ENCODE results near the gene PTCHD1. TPM values are rescaled to one million over a fixed set of nuclear protein-coding genes. Genes with fewer than 3 reads are reported as not detected.

PTCHD1 gene
- total RNA-seq, 1 donor from 2014 or later = 7.0 TPM

GRCh38 chrX:23387550-23388184 is 53.0 kb downstream of the PTCHD1 start:
- no peak overlapping the region for H3K27ac Mint-ChIP-seq

GRCh38 chrX:23389196-23389792 is 54.6 kb downstream of the PTCHD1 start:
- no peak overlapping the region for H3K4me3 Mint-ChIP-seq
- no peak for DNase-seq (ENCODE audit: low spot score in 2 of 2, unreplicated experiment in 2 of 2)
- H3K4me1 Mint-ChIP-seq = peaks cover 13% of the 10 kb centered on the region
- no peak overlapping the region for H3K27ac Mint-ChIP-seq
- peaks cover 3% of the 10 kb centered on the region for H3K36me3 Mint-ChIP-seq
- peaks cover 5% of the 10 kb centered on the region for H3K9me3 Mint-ChIP-seq
- no peaks in the 10 kb centered on the region for H3K27me3 Mint-ChIP-seq (ENCODE audit: low read depth)
- no peak for TF ChIP-seq CTCF (IDR thresholded peaks at IDR 0.05; ENCODE audit: unreplicated experiment)

More at GRCh38 chrX:23387550-23388184, 53.0 kb downstream of the PTCHD1 start:
- no peak for TF ChIP-seq CTCF (IDR thresholded peaks at IDR 0.05; ENCODE audit: unreplicated experiment)
- no peak overlapping the region for H3K4me3 Mint-ChIP-seq
- peaks cover 13% of the 10 kb centered on the region for H3K4me1 Mint-ChIP-seq
- no peak for DNase-seq (ENCODE audit: low spot score in 2 of 2, unreplicated experiment in 2 of 2)
- H3K36me3 Mint-ChIP-seq = no peaks in the 10 kb centered on the region
- peaks cover 5% of the 10 kb centered on the region for H3K9me3 Mint-ChIP-seq
- no peaks in the 10 kb centered on the region for H3K27me3 Mint-ChIP-seq (ENCODE audit: low read depth)

GRCh38 chrX:23390979-23391378 is 56.3 kb downstream of the PTCHD1 start:
- H3K27ac Mint-ChIP-seq = no peak overlapping the region

GRCh38 chrX:23392195-23392594 is 57.5 kb downstream of the PTCHD1 start:
- Mint-ChIP-seq H3K36me3 (peaks cover 3% of the 10 kb centered on the region), H3K27me3 (ENCODE audit: low read depth) (peaks cover 2% of the 10 kb centered on the region), H3K4me3 (no peak overlapping the region), H3K9me3 (peaks cover 5% of the 10 kb centered on the region), H3K4me1 (peaks cover 13% of the 10 kb centered on the region), H3K27ac (no peak overlapping the region)
- DNase-seq (ENCODE audit: low spot score in 2 of 2, unreplicated experiment in 2 of 2) = no peak
- TF ChIP-seq CTCF (IDR thresholded peaks at IDR 0.05; ENCODE audit: unreplicated experiment) = no peak

More at GRCh38 chrX:23390979-23391378, 56.3 kb downstream of the PTCHD1 start:
- H3K27me3 Mint-ChIP-seq (ENCODE audit: low read depth) = no peaks in the 10 kb centered on the region
- no peak overlapping the region for H3K4me3 Mint-ChIP-seq
- TF ChIP-seq CTCF (IDR thresholded peaks at IDR 0.05; ENCODE audit: unreplicated experiment) = no peak
- H3K4me1 Mint-ChIP-seq = peaks cover 13% of the 10 kb centered on the region
- DNase-seq (ENCODE audit: low spot score in 2 of 2, unreplicated experiment in 2 of 2) = no peak
- peaks cover 3% of the 10 kb centered on the region for H3K36me3 Mint-ChIP-seq
- peaks cover 5% of the 10 kb centered on the region for H3K9me3 Mint-ChIP-seq

- no peak overlapping the region for H3K4me3 Mint-ChIP-seq
- H3K27ac Mint-ChIP-seq = no peak overlapping the region
- peaks cover 10% of the 10 kb centered on the region for H3K4me1 Mint-ChIP-seq
- no peak for TF ChIP-seq CTCF (IDR thresholded peaks at IDR 0.05; ENCODE audit: unreplicated experiment)
- DNase-seq (ENCODE audit: low spot score in 2 of 2, unreplicated experiment in 2 of 2) = no peak
- peaks cover 5% of the 10 kb centered on the region for H3K9me3 Mint-ChIP-seq
- H3K27me3 Mint-ChIP-seq (ENCODE audit: low read depth) = peaks cover 2% of the 10 kb centered on the region
- peaks cover 3% of the 10 kb centered on the region for H3K36me3 Mint-ChIP-seq
These were observed 59.8 kb downstream of the PTCHD1 start for GRCh38 chrX:23394421-23394820.

Data from mesothelial cell of epicardium (in vitro differentiated cells).